ENCODE results near the gene ACVR1B.
A peak's percentile ranks its signal among the peaks of the same experiment; 100 is the strongest.

ACVR1B gene

DNA sequence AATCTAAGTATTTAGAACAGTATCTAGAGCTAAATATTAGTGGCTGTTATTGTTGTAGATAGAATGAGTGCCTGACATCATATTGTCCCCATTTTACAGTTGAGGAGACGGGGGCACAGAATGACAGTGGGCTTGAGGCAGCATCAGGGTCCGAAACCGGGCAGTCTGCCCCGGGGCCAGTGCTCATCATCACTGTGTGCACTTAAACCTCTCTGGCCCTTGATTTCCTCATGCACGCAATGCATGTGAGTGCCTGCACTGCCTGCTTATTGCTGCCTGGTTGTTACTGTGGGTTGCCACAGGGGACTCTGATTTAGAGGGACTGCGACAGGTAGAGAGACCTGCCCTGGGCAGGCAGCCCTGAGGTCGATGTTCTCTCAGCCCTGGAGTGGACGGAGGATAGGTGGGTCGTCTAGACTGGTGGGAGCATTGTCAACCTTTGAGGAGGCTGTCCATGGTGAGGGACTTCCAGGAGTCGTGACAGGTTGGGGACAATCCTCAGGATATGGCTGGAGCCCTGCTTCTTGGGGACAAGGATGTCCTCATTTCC, 34.4 kb upstream of the ACVR1B start:
- DNase-seq (ENCODE audit: low read depth in 2 of 2), result no peak

DNA sequence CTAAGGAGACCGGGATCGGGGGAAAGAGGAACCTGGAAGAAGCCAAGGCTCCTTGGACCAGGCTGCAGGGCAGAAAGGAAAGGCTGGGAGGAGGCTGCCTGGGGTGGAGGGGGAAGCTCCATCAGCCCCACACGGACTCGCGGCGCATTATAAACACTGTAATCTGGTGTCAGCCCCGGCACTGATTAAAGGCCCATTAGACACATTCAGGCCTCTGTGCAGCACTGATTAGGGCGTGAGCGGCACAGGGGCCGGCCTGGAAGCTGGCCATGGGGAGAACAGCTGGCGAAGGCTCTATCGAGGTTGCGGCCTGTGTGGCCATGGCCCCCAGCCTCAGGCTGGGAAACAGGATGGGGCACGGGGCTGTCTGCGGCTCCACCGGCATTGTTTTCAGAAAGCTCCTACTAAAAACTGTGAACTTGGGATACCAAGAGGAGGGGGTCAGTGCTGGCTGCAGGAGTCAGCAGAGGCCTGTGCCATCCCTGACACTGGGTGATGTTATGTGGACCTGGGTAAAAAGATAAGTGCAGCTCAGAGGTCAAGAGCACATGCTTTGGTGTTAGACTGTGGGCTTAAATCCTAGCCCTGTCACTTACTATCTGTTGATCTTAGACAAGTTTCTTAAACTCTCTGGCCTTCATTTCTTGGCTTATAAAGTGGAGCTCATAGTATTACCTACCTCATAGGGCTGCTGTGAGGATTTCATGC, 33.6 kb upstream of the ACVR1B start:
- no peak for DNase-seq (ENCODE audit: low read depth in 2 of 2)

DNA sequence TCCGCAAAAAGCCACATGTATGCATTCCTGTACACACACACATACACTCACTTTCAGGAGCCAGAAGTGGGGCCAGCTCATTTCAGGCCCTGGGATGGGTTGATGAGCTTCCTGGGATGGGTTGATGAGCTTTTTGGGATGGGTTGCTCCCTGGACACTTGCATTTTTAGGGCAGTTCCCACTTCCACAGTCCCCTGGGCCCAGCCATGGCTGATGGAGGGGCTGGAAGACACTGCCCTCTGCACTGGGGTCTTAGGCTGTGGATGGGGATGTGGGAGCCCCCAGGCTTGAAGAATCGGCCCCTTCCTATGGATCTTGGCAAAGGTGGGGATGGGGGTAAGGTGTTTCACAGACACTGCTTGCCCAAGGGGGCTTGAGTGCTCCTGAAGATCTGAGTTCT, 31.5 kb upstream of the ACVR1B start:
- DNase-seq (ENCODE audit: low read depth in 2 of 2), result no peak

GRCh38 chr12:51921017-51921725, 30.3 kb upstream of the ACVR1B start:
- DNase-seq (ENCODE audit: low read depth in 2 of 2), result no peak

GRCh38 chr12:51922146-51922545, 29.4 kb upstream of the ACVR1B start:
- DNase-seq (ENCODE audit: low read depth in 2 of 2), result no peak

- no peak for DNase-seq (ENCODE audit: low read depth in 2 of 2)
Observed at GRCh38 chr12:51922762-51923505, 28.6 kb upstream of the ACVR1B start.

GRCh38 chr12:51923506-51924365, 27.8 kb upstream of the ACVR1B start:
- DNase-seq (ENCODE audit: low read depth in 2 of 2), result peak; percentile 34 to 40

- DNase-seq (ENCODE audit: low read depth in 2 of 2), result no peak
Observed at GRCh38 chr12:51924551-51925319, 26.8 kb upstream of the ACVR1B start.

GRCh38 chr12:51925346-51926063, 26.0 kb upstream of the ACVR1B start:
- DNase-seq (ENCODE audit: low read depth in 2 of 2), result no peak

- no peak for DNase-seq (ENCODE audit: low read depth in 2 of 2)
Observed at GRCh38 chr12:51926064-51926632, 25.4 kb upstream of the ACVR1B start.

DNA sequence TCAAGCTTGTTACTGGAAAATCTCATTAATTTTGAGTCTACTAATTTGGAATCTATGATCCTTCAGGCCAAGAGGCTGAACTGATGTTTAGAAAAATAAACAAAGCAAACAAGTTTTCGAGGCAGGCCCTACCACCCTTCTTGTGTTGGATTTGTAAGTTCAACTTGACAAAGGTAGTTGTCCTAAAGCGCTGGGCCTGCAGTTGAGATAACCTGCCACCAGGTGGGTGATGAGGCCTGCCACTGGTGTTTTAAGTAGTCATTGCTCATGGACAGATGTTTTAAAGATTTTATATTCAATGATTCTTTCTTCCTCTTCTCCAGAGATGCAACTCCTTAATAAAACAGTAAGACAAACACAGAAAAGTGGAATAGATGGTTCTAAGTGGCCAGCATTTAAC, 24.8 kb upstream of the ACVR1B start:
- DNase-seq (ENCODE audit: low read depth in 2 of 2), result peak; percentile 14 to 35

GRCh38 chr12:51932218-51933076, 19.1 kb upstream of the ACVR1B start:
- DNase-seq (ENCODE audit: low read depth in 2 of 2), result no peak

DNA sequence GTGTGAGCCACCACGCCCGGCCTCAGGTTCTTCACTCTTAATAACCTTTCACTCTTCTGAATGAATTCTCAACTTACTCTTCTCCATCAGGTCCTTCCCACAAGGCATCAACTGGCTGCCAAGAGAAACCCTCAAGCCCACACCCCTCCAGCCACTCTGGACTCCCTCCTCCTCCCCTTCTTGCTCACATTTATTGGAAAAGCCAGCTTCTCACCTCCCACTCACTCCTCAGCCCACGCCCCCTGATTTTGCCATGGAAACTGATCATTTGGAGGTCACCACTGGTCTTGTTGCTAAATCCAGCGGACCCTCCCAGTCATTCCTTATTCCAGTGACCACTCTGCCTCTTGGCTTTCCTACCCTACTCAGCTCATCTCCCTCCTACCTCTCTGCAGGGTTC, 17.4 kb upstream of the ACVR1B start:
- DNase-seq (ENCODE audit: low read depth in 2 of 2), result no peak

DNA sequence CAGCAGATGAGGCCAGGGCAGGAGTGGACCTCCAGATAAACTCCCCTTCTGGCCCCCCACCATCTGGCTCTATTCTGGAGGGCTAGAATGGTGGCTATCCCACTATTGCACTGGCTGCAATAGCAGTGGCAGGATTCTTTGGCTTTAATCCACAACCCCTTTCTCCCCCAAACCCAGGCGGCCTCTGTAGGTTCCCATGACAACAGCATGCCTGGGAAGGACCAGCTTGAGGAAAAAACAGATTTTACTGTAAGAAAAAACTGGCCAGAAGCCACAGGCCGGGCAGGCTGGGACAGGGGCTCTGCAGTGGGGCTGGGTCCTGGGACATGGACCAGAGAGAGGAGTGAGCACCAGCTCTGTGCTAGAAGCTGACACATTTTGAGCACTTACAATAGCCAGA, 13.6 kb upstream of the ACVR1B start:
- no peak for DNase-seq (ENCODE audit: low read depth in 2 of 2)

DNA sequence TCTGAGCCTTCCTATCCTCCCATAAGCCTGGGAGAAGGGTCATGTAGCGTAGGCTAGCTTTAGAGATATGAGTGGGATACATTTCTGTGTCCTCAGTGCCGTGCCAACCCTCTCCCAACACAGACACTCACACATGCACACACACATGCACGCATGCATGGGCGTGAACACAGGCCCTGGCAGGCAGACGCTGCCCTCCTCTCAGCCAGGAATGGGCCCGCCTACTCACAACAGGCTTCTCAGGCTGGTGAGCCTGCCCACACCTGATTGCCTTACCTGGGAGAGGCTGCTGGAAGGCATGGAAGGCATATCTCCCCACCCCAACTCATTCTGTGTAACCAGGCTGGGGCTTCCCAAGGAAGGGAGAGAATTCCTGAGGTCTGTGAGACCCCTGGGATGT, 12.8 kb upstream of the ACVR1B start:
- DNase-seq (ENCODE audit: low read depth in 2 of 2), result no peak

DNA sequence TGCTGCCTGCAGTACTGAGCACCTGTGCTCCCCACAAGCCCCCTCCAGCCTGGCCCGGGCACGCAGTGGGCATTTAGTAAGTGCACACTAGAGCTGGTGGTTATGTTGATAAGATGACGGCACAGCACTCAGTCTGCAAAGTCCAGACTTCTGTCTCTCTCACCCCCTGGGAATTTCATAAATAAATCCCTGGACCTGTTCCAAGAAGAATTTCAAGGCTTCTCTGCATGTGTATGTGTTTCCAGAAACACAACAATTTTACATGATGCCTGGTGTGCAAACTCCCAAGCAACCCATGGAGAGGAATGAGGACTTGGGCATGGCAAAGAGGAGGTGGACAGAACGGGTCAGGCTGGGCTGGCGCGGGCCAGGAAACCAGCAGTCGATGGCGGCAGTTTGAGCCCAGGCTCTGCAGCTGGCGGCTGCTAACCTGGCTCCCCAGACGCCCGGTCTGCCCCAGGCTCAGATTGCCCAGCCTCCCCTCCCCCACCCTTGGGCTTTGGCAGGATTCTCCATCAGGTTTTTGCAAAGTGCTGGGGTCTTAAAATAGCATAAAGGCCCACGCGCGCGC, 10.4 kb upstream of the ACVR1B start:
- DNase-seq (ENCODE audit: low read depth in 2 of 2), result no peak

DNA sequence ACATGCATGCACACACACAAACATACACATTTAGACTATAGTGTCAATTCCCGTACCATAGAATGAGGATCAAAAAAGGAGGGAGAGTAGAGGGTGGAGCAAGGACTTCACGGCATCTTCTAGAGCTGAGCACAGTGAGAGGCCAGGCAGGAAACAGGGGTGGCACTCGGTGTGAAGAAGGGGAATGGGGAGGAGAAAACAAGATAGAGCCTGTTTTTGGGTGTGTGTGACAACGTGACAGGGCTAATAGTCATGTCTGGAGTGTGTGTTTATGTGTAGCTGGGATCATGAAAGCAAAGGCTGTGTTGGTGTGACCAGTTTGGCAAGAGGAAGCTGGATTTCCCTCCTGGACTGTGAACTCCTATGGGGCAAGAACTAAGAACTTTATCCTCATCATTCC, 9.9 kb upstream of the ACVR1B start:
- no peak for DNase-seq (ENCODE audit: low read depth in 2 of 2)

- no peak for DNase-seq (ENCODE audit: low read depth in 2 of 2)
Observed at GRCh38 chr12:51942056-51942455, 9.4 kb upstream of the ACVR1B start.
